Measurements from ENCODE around the gene A3GALT2. TPM values are rescaled to one million over a fixed set of nuclear protein-coding genes. Genes with fewer than 3 reads are reported as not detected.

The A3GALT2 gene
- total and polyA plus RNA-seq, 9 of the 15 experiments (the other 6 are each of a cell fraction or from before 2014, with no cell fraction given) = not detected

DNA sequence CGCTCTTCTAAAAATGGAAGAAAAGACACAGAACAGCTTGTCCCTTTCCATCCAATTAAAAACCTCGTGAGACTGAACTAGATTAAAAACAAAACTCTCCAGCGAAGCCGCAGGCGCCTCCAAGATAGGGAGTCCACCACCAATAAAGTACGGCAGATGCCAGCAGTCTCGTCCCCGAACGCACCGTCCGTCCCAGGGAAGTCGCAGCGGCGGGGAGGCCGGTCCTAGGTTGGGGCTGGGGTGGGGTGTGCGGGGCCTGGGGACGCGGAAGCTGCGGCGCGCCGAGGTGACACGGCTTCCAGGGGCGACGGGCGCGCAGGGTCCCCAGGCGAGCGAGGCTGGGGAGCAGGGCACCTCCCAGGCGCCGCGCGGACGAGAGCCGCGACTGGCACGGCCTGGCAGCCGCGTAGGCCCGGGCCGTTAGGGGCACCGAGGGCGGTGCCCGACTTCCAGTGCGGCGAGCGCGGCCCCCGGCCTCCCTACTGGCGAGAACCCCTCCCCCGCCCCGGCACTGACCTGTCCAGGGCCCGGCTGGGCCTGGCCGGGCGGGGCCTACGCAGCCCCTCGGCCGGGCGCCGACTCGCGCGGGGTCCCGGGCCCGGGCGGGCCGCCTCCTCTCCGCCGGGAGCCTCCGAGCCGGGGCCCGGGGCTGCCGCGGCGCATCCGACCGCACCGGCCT is 28.3 kb upstream of the A3GALT2 start (continued):
- TF ChIP-seq ZNF551 (CRISPR knock-in tag; IDR thresholded peaks at IDR 0.05) = no peak
- 0 out of 2 replicates have a peak, but pooled peaks have one; percentile 51 for TF ChIP-seq ZNF175 (CRISPR knock-in tag; IDR thresholded peaks at IDR 0.05; ENCODE audit: low read depth)
- TF ChIP-seq, protein P1, sequence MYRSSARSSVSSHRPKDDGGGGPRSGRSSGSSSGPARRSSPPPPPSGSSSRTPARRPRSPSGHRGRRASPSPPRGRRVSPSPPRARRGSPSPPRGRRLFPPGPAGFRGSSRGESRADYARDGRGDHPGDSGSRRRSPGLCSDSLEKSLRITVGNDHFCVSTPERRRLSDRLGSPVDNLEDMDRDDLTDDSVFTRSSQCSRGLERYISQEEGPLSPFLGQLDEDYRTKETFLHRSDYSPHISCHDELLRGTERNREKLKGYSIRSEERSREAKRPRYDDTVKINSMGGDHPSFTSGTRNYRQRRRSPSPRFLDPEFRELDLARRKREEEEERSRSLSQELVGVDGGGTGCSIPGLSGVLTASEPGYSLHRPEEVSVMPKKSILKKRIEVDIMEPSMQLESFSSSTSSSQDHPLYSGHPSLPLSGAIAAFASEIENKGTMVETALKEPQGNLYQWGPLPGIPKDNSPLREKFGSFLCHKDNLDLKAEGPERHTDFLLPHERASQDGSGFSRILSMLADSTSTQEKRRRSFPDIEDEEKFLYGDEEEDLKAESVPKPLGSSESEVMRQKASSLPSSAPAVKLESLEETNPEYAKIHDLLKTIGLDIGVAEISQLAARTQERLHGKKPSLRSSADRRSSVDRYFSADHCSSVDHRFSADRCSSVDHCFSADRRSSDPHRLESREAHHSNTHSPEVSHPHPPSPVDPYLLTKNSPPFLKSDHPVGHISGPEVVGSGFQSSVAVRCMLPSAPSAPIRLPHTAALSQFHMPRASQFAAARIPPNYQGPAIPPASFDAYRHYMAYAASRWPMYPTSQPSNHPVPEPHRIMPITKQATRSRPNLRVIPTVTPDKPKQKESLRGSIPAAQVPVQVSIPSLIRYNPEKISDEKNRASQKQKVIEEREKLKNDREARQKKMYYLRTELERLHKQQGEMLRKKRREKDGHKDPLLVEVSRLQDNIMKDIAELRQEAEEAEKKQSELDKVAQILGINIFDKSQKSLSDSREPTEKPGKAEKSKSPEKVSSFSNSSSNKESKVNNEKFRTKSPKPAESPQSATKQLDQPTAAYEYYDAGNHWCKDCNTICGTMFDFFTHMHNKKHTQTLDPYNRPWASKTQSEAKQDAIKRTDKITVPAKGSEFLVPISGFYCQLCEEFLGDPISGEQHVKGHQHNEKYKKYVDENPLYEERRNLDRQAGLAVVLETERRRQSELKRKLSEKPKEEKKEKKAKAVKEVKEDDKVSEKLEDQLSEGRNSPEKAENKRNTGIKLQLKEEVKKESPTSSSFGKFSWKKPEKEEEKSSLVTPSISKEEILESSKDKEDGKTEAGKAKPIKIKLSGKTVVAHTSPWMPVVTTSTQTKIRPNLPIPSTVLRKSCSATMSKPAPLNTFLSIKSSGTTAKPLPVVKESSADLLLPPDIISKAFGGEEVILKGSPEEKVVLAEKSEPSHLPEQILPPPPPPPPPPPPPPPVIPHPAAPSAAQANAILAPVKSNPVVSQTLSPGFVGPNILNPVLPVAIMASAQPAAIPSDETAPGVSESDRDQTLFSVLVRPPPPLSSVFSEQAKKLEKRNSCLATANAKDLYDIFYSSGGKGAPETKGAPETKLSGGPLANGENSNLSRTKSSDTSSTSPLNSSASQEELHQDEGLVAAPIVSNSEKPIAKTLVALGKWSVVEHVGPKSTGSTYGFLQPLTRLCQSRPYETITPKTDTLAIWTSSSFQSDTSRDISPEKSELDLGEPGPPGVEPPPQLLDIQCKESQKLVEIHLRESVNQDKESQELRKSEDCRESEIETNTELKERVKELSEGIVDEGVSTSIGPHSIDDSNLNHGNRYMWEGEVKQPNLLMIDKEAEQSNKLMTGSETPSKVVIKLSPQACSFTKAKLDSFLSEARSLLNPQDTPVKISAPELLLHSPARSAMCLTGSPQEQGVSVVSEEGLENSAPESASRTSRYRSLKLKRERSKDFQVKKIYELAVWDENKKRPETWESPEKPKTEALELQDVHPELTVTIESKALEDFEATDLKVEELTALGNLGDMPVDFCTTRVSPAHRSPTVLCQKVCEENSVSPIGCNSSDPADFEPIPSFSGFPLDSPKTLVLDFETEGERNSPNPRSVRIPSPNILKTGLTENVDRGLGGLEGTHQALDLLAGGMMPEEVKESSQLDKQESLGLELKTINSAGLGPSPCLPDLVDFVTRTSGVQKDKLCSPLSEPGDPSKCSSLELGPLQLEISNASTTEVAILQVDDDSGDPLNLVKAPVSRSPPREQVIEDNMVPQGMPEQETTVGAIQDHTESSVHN (IDR thresholded peaks at IDR 0.05; ENCODE audit: borderline replicate concordance in 1 of 2, low read depth in 1 of 2) = no peak
- no peak for TF ChIP-seq NR2C1 (IDR thresholded peaks at IDR 0.05)
- no peak for TF ChIP-seq NR2C1 (tag; IDR thresholded peaks at IDR 0.05)
- TF ChIP-seq MED1 (CRISPR knock-in tag; IDR thresholded peaks at IDR 0.05; ENCODE audit: borderline replicate concordance) = 0 out of 2 replicates have a peak, but pooled peaks have one; percentile 63
- TF ChIP-seq, protein P2, sequence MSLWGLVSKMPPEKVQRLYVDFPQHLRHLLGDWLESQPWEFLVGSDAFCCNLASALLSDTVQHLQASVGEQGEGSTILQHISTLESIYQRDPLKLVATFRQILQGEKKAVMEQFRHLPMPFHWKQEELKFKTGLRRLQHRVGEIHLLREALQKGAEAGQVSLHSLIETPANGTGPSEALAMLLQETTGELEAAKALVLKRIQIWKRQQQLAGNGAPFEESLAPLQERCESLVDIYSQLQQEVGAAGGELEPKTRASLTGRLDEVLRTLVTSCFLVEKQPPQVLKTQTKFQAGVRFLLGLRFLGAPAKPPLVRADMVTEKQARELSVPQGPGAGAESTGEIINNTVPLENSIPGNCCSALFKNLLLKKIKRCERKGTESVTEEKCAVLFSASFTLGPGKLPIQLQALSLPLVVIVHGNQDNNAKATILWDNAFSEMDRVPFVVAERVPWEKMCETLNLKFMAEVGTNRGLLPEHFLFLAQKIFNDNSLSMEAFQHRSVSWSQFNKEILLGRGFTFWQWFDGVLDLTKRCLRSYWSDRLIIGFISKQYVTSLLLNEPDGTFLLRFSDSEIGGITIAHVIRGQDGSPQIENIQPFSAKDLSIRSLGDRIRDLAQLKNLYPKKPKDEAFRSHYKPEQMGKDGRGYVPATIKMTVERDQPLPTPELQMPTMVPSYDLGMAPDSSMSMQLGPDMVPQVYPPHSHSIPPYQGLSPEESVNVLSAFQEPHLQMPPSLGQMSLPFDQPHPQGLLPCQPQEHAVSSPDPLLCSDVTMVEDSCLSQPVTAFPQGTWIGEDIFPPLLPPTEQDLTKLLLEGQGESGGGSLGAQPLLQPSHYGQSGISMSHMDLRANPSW (CRISPR knock-in tag; IDR thresholded peaks at IDR 0.05) = no peak
- TF ChIP-seq, protein P3, sequence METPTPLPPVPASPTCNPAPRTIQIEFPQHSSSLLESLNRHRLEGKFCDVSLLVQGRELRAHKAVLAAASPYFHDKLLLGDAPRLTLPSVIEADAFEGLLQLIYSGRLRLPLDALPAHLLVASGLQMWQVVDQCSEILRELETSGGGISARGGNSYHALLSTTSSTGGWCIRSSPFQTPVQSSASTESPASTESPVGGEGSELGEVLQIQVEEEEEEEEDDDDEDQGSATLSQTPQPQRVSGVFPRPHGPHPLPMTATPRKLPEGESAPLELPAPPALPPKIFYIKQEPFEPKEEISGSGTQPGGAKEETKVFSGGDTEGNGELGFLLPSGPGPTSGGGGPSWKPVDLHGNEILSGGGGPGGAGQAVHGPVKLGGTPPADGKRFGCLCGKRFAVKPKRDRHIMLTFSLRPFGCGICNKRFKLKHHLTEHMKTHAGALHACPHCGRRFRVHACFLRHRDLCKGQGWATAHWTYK (CRISPR knock-in tag; IDR thresholded peaks at IDR 0.05) = peak; percentile 35; the same call in 1 of the 2 replicates
